Spleen (tissue), 11 donors: Measurements from ENCODE around the gene MACC1. TPM values are rescaled to one million over a fixed set of nuclear protein-coding genes. Genes with fewer than 3 reads are reported as not detected.
A peak's percentile ranks its signal among the peaks of the same experiment; 100 is the strongest.
"Not testable (repeated sequence)": the region's sequence is repeated elsewhere in the genome, so short reads cannot be mapped to it uniquely, and the experiment has no call there.

Experiments used
- DNase-seq: peaks from one replicate; pipeline ENCODE4 v3.0.0-alpha.2; 2020
- H3K27ac ChIP-seq, 8 donors: fragments of 200-600 bp; sonication (generic) in 7 of 8; 1 replicate in 4 of 8; 2 replicates in 4 of 8; pipeline versions ENCODE4 v1.5.0 to v1.8.0; 2016 to 2021; ENCODE audit warnings: inconsistent platforms in 4 of 8, mild to moderate bottlenecking in 4 of 8, moderate library complexity in 1 of 8
- H3K27me3 ChIP-seq, 7 donors: fragments of 200-600 bp; sonication (generic) in 6 of 7; replicated peaks in 1 of 7; 1 replicate in 4 of 7; 2 replicates in 3 of 7; pipeline versions ENCODE4 v1.5.0 to v1.8.0; 2016 to 2021; ENCODE audit warnings: inconsistent platforms in 3 of 7, mild to moderate bottlenecking in 1 of 7
- H3K36me3 ChIP-seq, 6 donors: fragments of 200-600 bp; sonication (generic) in 5 of 6; 1 replicate in 4 of 6; 2 replicates in 2 of 6; pipeline versions ENCODE4 v1.5.0 to v1.8.0; 2016 to 2021; ENCODE audit warnings: inconsistent platforms in 2 of 6
- H3K4me1 ChIP-seq, 6 donors: fragments of 200-600 bp; sonication (generic) in 5 of 6; 1 replicate in 3 of 6; 2 replicates in 3 of 6; pipeline versions ENCODE4 v1.5.0 to v1.8.0; 2016 to 2021; ENCODE audit warnings: inconsistent platforms in 3 of 6
- H3K4me3 ChIP-seq, 8 donors: fragments of 200-600 bp; sonication (generic) in 7 of 8; 1 replicate in 4 of 8; 2 replicates in 4 of 8; pipeline versions ENCODE4 v1.5.0 to v1.8.0; 2016 to 2021; ENCODE audit warnings: inconsistent platforms in 4 of 8, mild to moderate bottlenecking in 4 of 8, moderate library complexity in 2 of 8
- H3K9me3 ChIP-seq, 8 donors: fragments of 200-600 bp; sonication (generic) in 7 of 8; 1 replicate in 4 of 8; 2 replicates in 4 of 8; pipeline versions ENCODE4 v1.5.0 to v1.8.0; 2016 to 2021; ENCODE audit warnings: inconsistent platforms in 4 of 8
- CTCF ChIP-seq, 11 experiments: fragments of 200-600 bp in 7 of 11; fragments of 450-650 bp in 4 of 11; sonication (generic) in 4 of 11; IDR thresholded peaks in 8 of 11; conservative IDR thresholded peaks in 3 of 11; 1 replicate in 7 of 11; 2 replicates in 4 of 11; pipeline versions ENCODE4 v1.4.0 to v1.8.0; 2016 to 2021; ENCODE audit warnings: antibody characterized with exemption in 11 of 11, inconsistent platforms in 4 of 11, mild to moderate bottlenecking in 1 of 11
- POLR2A ChIP-seq, 3 donors: fragments of 450-650 bp; IDR thresholded peaks; one replicate each; pipeline ENCODE4 v1.5.1; 2017; ENCODE audit warnings: antibody characterized with exemption in 3 of 3, mild to moderate bottlenecking in 1 of 3
- POLR2AphosphoS5 ChIP-seq, 3 donors: sonication (generic); formaldehyde crosslinking; IDR thresholded peaks; one replicate each; pipeline ENCODE4 v1.5.1; 2017; ENCODE audit warnings: antibody characterized with exemption in 3 of 3
- WGBS, 5 donors: extraction: QIAGEN DNeasy Blood & Tissue Kit in 3 of 5; methylation state at CpG; one replicate each; pipeline versions ENCODE4 v1.1.5 to v1.1.7; 2013 to 2018; 5-methylcytosine and 5-hydroxymethylcytosine counted together
- intact Hi-C: fragments of 100-400 bp; cut with DNase I; formaldehyde crosslinking; loops from one replicate; pipeline ENCODE4 v1.15.0; 2023; ENCODE audit warnings: low total_unique reads
- polyA plus RNA-seq, 3 donors: library from polyadenylated mRNA; stranded (reverse); fragments of 200-250 nt; gene quantifications; one replicate each; pipeline ENCODE4 v1.2.1, GENCODE V29; 2013
- total RNA-seq, 7 donors: library from RNA; depleted of rRNA in 3 of 7; stranded (reverse); fragments of >200 nt in 3 of 7; fragmentation: NEBNext Ultra II Directional in 4 of 7; extraction: Animal tissue kit (Norgen Biotek cat#: 25700) in 4 of 7; gene quantifications; one replicate each; pipeline versions ENCODE4 v1.1.0 to v1.2.1, GENCODE V29; 2016 to 2021
- donor health status: healthy with polysubstance abuse.
- donor health status: DM: no; HTN: no; CAD: no; lungs with moderate emphysema.
- donor health status: DM: no; HTN: no; CAD: no.
- donor health status: Bipolar disorder and iron deficiency.
- donor health status: healthy.
- donor health status: DM: no; HTN: no; CAD: no.
- donor health status: DM: yes; HTN: yes; CAD: no.

Gene MACC1
- total and polyA plus RNA-seq, 10 donors: 0.83 to 10.6 (median 4.8) TPM

- DNase-seq: no peak
- intact Hi-C loops: no loop called here
- no peaks in the 10 kb centered on the region for H3K36me3 ChIP-seq
- TF ChIP-seq POLR2AphosphoS5 (IDR thresholded peaks at IDR 0.05): no peak
- no peak for TF ChIP-seq POLR2A (IDR thresholded peaks at IDR 0.05)
- TF ChIP-seq CTCF (IDR thresholded peaks at IDR 0.05 in 8 of 11, conservative IDR thresholded peaks at IDR 0.05 in 3 of 11): no peak
- H3K27ac ChIP-seq: no peak overlapping the region
- WGBS, 5 donors: 67 to 83% (median 80%) methylated on average over 6 of the region's 6 CpGs
- no peaks in the 10 kb centered on the region for H3K4me1 ChIP-seq
- no peak overlapping the region for H3K4me3 ChIP-seq
- no peaks in the 10 kb centered on the region for H3K27me3 ChIP-seq
- H3K9me3 ChIP-seq: no peaks in the 10 kb centered on the region
These were observed 95.1 kb downstream of the MACC1 start for GRCh38 chr7:20122073-20122472.

- no peak overlapping the region for H3K27ac ChIP-seq
- no peaks in the 10 kb centered on the region for H3K27me3 ChIP-seq
- TF ChIP-seq POLR2A (IDR thresholded peaks at IDR 0.05) (no peak), CTCF (IDR thresholded peaks at IDR 0.05 in 8 of 11, conservative IDR thresholded peaks at IDR 0.05 in 3 of 11) (no peak), POLR2AphosphoS5 (IDR thresholded peaks at IDR 0.05) (no peak)
- intact Hi-C loops: no loop called here
- H3K4me3 ChIP-seq: no peak overlapping the region
- 76 to 91% (median 86%) methylated on average over 8 of the region's 8 CpGs for WGBS, 5 donors
- H3K36me3 ChIP-seq: no peaks in the 10 kb centered on the region
- DNase-seq: no peak
- no peaks in the 10 kb centered on the region for H3K4me1 ChIP-seq
- H3K9me3 ChIP-seq: no peaks in the 10 kb centered on the region
These were observed 95.8 kb downstream of the MACC1 start for GRCh38 chr7:20121404-20121803.

- intact Hi-C loops, H3K27ac ChIP-seq, DNase-seq, H3K4me1 ChIP-seq, H3K36me3 ChIP-seq, H3K27me3 ChIP-seq, H3K4me3 ChIP-seq, H3K9me3 ChIP-seq: not testable (repeated sequence)
- 87 to 91% (median 89%) methylated on average over 7 of the region's 7 CpGs for WGBS, 5 donors
These were observed 96.5 kb downstream of the MACC1 start for GRCh38 chr7:20120611-20121168.

GRCh38 chr7:20116869-20117268, 100.3 kb downstream of the MACC1 start:
- H3K36me3 ChIP-seq: no peaks in the 10 kb centered on the region
- no peak overlapping the region for H3K27ac ChIP-seq
- intact Hi-C loops: no loop called here
- 75 to 87% (median 79%) methylated on average over 3 of the region's 3 CpGs for WGBS, 5 donors
- H3K4me1 ChIP-seq: peaks cover 0 to 21% (median 16%) of the 10 kb centered on the region in 6 donors
- TF ChIP-seq CTCF (IDR thresholded peaks at IDR 0.05 in 8 of 11, conservative IDR thresholded peaks at IDR 0.05 in 3 of 11) (no peak), POLR2AphosphoS5 (IDR thresholded peaks at IDR 0.05) (no peak), POLR2A (IDR thresholded peaks at IDR 0.05) (no peak)
- no peak for DNase-seq
- no peak overlapping the region for H3K4me3 ChIP-seq
- no peaks in the 10 kb centered on the region for H3K9me3 ChIP-seq
- H3K27me3 ChIP-seq: no peaks in the 10 kb centered on the region

- Histone ChIP-seq H3K27ac (peak overlapping the region in 1 of 8 donors; percentile 21), H3K9me3 (no peaks in the 10 kb centered on the region), H3K27me3 (no peaks in the 10 kb centered on the region), H3K4me1 (peaks cover 0 to 21% (median 16%) of the 10 kb centered on the region in 6 donors), H3K4me3 (no peak overlapping the region), H3K36me3 (no peaks in the 10 kb centered on the region)
- 11 to 27% (median 22%) methylated on average over 2 of the region's 2 CpGs for whole genome bisulfite sequencing, 5 donors
- intact Hi-C loops: no loop called here
- no peak for DNase-seq
- TF ChIP-seq POLR2A (IDR thresholded peaks at IDR 0.05) (no peak), POLR2AphosphoS5 (IDR thresholded peaks at IDR 0.05) (no peak), CTCF (IDR thresholded peaks at IDR 0.05 in 8 of 11, conservative IDR thresholded peaks at IDR 0.05 in 3 of 11) (peak in 1 of 11 experiments; percentile 21)
These were observed 102.7 kb downstream of the MACC1 start for GRCh38 chr7:20114468-20114867.
